Muscle of arm (tissue), 14 donors: ENCODE measurements around the gene GLOD5. TPM values are rescaled to one million over a fixed set of nuclear protein-coding genes. Genes with fewer than 3 reads are reported as not detected.
A peak's percentile ranks its signal among the peaks of the same experiment; 100 is the strongest.

Source experiments
- DNase-seq: peaks from one replicate; pipeline ENCODE4 v3.0.0-alpha.2; 2013
- long read RNA-seq, 11 donors: transcript quantifications; one replicate each; lab custom pipeline, GENCODE V29; 2026
- polyA plus RNA-seq, 12 donors: library from polyadenylated mRNA; unstranded; fragments of 120-200 nt; gene quantifications; one replicate each; pipeline ENCODE4 v1.2.1, GENCODE V29; 2013; ENCODE audit not compliant: insufficient read length in 12 of 12

GLOD5 gene
- under 1 TPM in 1 of 12 donors, not detected in 11; 0.29 TPM for polyA plus RNA-seq
- long read RNA-seq, donor 1, result 0 reads
- long read RNA-seq, donor 2, result 0 reads
- long read RNA-seq, donor 3, result 0 reads
- long read RNA-seq, donor 4, result 0 reads
- long read RNA-seq, donor 5, result 0 reads
- long read RNA-seq, donor 6, result 0 reads
- long read RNA-seq, donor 7, result 0 reads
- long read RNA-seq, donor 8, result 0 reads
- long read RNA-seq, donor 9, result 0 reads
- long read RNA-seq, donor 10, result 0 reads
- long read RNA-seq, donor 11, result 0 reads

GRCh38 chrX:48761674-48762471 is at the start of gene GLOD5:
Gene GLOD5, plus strand, starts transcription at chrX:48761747. Its CDS starts 44 bp downstream, at chrX:48761791.
- DNase-seq, result no peak

GRCh38 chrX:48711929-48712505 is 49.5 kb upstream of the GLOD5 start:
- no peak for DNase-seq

GRCh38 chrX:48713847-48714246 is 47.7 kb upstream of the GLOD5 start:
- DNase-seq, result no peak

- DNase-seq, result no peak
Measured at GRCh38 chrX:48714573-48714972, 47.0 kb upstream of the GLOD5 start.

GRCh38 chrX:48715072-48715471 is 46.5 kb upstream of the GLOD5 start:
- DNase-seq, result peak; percentile 10

GRCh38 chrX:48715876-48716502 is 45.6 kb upstream of the GLOD5 start:
- DNase-seq, result no peak

- no peak for DNase-seq
Measured at GRCh38 chrX:48719958-48720357, 41.6 kb upstream of the GLOD5 start.

GRCh38 chrX:48720577-48721250 is 40.8 kb upstream of the GLOD5 start:
- no peak for DNase-seq

GRCh38 chrX:48721916-48722315 is 39.6 kb upstream of the GLOD5 start:
- no peak for DNase-seq

GRCh38 chrX:48726596-48726995 is 35.0 kb upstream of the GLOD5 start:
- DNase-seq, result no peak

- DNase-seq, result no peak
Measured at GRCh38 chrX:48728653-48729052, 32.9 kb upstream of the GLOD5 start.

- DNase-seq, result no peak
Measured at GRCh38 chrX:48736303-48736702, 25.2 kb upstream of the GLOD5 start.

GRCh38 chrX:48736878-48737212 is 24.7 kb upstream of the GLOD5 start:
- DNase-seq, result no peak

- DNase-seq, result peak; percentile 93
Measured at GRCh38 chrX:48737213-48737938, 24.2 kb upstream of the GLOD5 start.

GRCh38 chrX:48737940-48738339 is 23.6 kb upstream of the GLOD5 start:
- no peak for DNase-seq

GRCh38 chrX:48741834-48742233 is 19.7 kb upstream of the GLOD5 start:
- no peak for DNase-seq

GRCh38 chrX:48745222-48745621 is 16.3 kb upstream of the GLOD5 start:
- no peak for DNase-seq

- DNase-seq, result no peak
Measured at GRCh38 chrX:48747415-48748016, 14.0 kb upstream of the GLOD5 start.

GRCh38 chrX:48749182-48749581 is 12.4 kb upstream of the GLOD5 start:
- no peak for DNase-seq

- DNase-seq, result no peak
Measured at GRCh38 chrX:48751343-48751742, 10.2 kb upstream of the GLOD5 start.

GRCh38 chrX:48752498-48752897 is 9.0 kb upstream of the GLOD5 start:
- DNase-seq, result no peak
